Central memory CD8-positive, alpha-beta T cell (primary cell): ENCODE measurements around the gene TM4SF4.
"Not testable (repeated sequence)": the region's sequence is repeated elsewhere in the genome, so short reads cannot be mapped to it uniquely, and the experiment has no call there.

Experiments used
- ATAC-seq: fragments of 150-1000 bp; cut with Tn5 transposase; replicated peaks from 2 replicates; pipeline ENCODE4 v1.10.0; 2022; ENCODE audit warnings: mild to moderate bottlenecking, moderate FRiP score, moderate number of reproducible peaks; ENCODE audit not compliant: poor library complexity, severe bottlenecking; ENCODE audit errors: extremely low read depth
- DNase-seq, 2 donors: peaks; one replicate each; pipeline ENCODE4 v3.0.0; 2021; ENCODE audit warnings: low spot score in 2 of 2
- H3K27ac Mint-ChIP-seq: one replicate; pipeline ENCODE4 v1.8.0; 2022; ENCODE audit warnings: low read depth, mild to moderate bottlenecking, moderate library complexity, mixed read lengths
- H3K27me3 Mint-ChIP-seq: one replicate; pipeline ENCODE4 v1.8.0; 2022; ENCODE audit warnings: mixed read lengths
- H3K36me3 Mint-ChIP-seq: one replicate; pipeline ENCODE4 v1.8.0; 2022; ENCODE audit warnings: mild to moderate bottlenecking, moderate library complexity, mixed read lengths; ENCODE audit not compliant: insufficient read depth
- H3K4me1 Mint-ChIP-seq: one replicate; pipeline ENCODE4 v1.8.0; 2022; ENCODE audit warnings: mixed read lengths
- H3K4me3 Mint-ChIP-seq: one replicate; pipeline ENCODE4 v1.8.0; 2022; ENCODE audit warnings: mild to moderate bottlenecking, moderate library complexity, mixed read lengths
- H3K9me3 Mint-ChIP-seq: one replicate; pipeline ENCODE4 v1.8.0; 2022; ENCODE audit warnings: mixed read lengths

Gene TM4SF4

DNA sequence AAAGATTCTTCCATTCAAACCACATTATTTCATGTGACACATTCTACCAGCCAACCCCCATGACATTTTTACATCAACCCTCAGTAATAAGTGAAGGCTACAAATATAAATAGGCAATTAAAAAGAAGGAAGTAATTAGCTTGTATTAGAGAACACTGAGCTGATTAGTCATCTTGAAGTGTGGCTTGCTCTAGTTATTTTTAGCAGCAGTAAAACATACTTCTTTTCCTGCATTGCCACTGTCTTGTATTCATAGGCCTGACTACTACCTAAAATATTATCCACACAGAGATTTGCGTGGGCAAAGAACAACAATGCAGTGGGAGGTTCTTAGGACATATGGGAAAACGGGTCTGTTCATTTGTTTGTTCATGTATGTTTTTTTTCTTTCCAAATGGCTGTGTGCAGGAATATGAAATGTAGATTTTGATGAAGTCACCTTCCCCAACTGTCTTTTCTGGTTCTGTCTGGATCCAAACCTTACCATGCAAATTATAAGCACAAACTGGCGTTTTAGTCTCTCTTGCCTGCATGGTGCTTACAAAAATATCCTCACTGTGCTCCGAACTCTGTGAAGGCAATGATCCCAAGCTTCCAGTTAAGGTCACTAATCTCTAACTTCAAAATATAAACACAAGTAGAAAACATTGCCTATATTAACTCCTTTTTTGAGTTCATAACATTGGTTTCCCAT is 31.5 kb upstream of the TM4SF4 start:
- H3K4me3 Mint-ChIP-seq = no peak overlapping the region
- no peaks in the 10 kb centered on the region for H3K4me1 Mint-ChIP-seq
- H3K36me3 Mint-ChIP-seq = no peaks in the 10 kb centered on the region
- DNase-seq (no peak), ATAC-seq (no peak)
- peaks cover 19% of the 10 kb centered on the region for H3K27me3 Mint-ChIP-seq
- H3K27ac Mint-ChIP-seq = no peak overlapping the region
- H3K9me3 Mint-ChIP-seq = no peaks in the 10 kb centered on the region

DNA sequence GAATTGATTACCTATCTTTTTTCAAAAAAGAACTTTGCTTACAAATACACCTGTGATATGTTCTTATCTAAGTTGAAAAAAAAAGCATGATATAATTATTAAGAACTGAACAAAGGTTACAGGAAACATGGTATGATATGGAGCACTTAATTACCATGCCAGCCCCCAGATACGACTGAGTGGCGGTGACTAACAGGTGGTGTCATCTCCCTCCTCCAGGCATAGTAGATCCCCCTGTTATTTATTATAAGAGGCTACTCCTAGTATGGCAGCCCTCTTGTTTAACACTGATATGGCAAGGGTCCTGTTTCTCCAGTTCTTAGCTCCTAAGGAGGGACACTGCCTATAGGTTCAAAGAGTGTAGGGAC is 31.0 kb upstream of the TM4SF4 start:
- ATAC-seq = no peak
- no peaks in the 10 kb centered on the region for H3K4me1 Mint-ChIP-seq
- no peak for DNase-seq
- no peak overlapping the region for H3K27ac Mint-ChIP-seq
- H3K9me3 Mint-ChIP-seq = no peaks in the 10 kb centered on the region
- H3K4me3 Mint-ChIP-seq = no peak overlapping the region
- H3K36me3 Mint-ChIP-seq = no peaks in the 10 kb centered on the region
- peaks cover 19% of the 10 kb centered on the region for H3K27me3 Mint-ChIP-seq

DNA sequence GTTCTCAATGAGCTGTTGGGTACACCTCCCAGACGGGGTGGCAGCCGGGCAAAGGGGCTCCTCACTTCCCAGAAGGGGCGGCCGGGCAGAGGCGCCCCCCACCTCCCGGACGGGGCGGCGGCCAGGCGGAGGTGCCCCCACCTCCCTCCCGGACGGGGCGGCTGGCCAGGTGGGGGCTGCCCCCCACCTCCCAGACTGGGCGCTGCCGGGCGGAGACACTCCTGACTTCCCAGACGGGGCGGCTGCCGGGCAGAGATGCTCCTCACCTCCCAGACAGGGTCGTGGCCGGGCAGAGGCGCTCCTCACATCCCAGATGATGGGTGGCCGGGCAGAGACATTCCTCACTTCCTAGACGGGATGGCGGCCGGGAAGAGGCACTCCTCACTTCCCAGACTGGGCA is 29.6 kb upstream of the TM4SF4 start:
- DNase-seq, H3K27ac Mint-ChIP-seq, H3K4me3 Mint-ChIP-seq, H3K4me1 Mint-ChIP-seq, H3K9me3 Mint-ChIP-seq, ATAC-seq, H3K36me3 Mint-ChIP-seq: not testable (repeated sequence)
- peaks cover 19% of the 10 kb centered on the region for H3K27me3 Mint-ChIP-seq

DNA sequence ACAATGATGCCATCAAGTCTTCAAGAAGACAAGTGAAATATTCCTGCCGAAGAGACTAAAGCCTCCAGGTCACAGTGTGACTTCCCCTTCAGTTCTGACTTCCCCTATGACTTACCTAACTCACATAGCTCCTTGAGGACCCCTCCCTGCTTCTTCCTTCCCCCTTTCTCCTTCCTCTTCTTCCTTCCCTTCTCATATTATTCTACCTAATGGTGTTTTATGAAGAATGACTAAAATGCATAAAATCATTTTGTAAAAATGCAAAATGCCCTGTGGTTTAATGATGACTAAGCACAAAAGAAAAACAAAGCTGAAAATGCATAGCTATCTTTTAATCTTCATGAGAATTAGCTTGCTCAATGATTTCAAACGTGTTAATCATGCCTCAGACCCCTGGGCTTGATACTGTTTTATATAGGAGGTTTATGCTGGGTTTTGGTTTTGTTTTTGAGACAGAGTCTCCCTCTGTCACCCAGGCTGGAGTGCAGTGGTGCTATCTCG is 26.1 kb upstream of the TM4SF4 start:
- H3K4me3 Mint-ChIP-seq = no peak overlapping the region
- no peaks in the 10 kb centered on the region for H3K36me3 Mint-ChIP-seq
- no peaks in the 10 kb centered on the region for H3K9me3 Mint-ChIP-seq
- DNase-seq (no peak), ATAC-seq (no peak)
- H3K27me3 Mint-ChIP-seq = peaks cover 5% of the 10 kb centered on the region
- H3K27ac Mint-ChIP-seq = no peak overlapping the region
- no peaks in the 10 kb centered on the region for H3K4me1 Mint-ChIP-seq

DNA sequence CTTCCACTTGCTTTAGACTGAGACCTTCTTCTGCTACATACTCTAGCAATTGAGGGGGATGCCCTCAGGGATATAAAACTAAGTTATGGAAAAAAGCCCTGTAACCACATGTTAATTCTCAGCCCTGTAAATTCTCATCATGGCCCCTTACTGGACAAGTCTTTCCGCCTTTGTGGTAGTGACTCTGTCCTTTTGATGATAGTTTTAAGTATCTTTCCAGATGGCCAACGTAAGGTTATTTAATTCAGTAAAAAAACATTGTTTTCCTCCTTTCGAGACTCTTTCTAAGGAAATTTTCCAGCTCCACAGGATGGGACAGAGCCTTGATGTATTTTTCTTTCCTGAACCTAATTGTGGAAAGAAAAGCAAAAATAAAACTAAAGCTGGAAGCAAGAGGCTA is 25.3 kb upstream of the TM4SF4 start:
- DNase-seq (no peak), ATAC-seq (no peak)
- Mint-ChIP-seq H3K4me1 (no peaks in the 10 kb centered on the region), H3K9me3 (no peaks in the 10 kb centered on the region), H3K36me3 (no peaks in the 10 kb centered on the region), H3K4me3 (no peak overlapping the region), H3K27ac (no peak overlapping the region), H3K27me3 (no peaks in the 10 kb centered on the region)

DNA sequence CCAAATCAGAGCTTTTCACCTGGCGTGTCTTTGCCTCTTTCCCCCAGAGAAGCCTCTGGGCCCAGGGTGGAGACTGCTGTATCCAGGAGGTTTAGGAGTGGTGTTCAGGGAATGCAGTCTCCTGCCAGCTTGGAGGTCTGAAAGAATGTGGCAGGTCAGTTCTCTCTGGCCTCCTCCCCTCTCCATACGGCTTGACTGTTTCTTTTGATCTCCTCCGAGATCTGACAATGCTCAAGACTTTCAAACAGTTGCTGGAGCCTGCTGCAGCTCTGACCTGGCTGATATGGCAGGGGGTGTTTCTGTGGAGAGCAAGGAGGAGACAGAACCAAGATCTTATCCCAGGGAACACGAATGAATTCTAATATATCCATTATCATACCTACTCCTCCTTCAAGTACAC is 24.7 kb upstream of the TM4SF4 start:
- no peak for ATAC-seq
- Mint-ChIP-seq H3K4me3 (no peak overlapping the region), H3K36me3 (no peaks in the 10 kb centered on the region)

DNA sequence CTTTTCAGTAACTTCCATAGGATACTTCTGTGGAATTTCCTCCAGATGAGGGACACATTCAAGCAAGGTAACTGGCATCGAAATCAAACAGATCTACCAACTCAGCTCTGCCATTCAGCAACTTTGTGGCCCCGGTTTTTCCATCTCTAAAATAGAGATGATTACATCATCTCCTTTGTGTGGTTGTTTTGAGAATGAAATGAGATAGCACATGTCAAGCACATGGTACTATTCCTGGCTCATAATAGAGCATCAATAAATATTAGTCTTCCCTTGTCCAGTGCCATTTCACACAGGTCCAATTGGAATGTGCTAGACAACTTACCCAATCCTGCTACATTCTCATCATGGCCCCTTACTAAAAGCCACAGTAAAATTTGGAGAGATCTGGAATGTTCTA is 24.2 kb upstream of the TM4SF4 start:
- H3K27me3 Mint-ChIP-seq = peaks cover 9% of the 10 kb centered on the region
- H3K36me3 Mint-ChIP-seq = no peaks in the 10 kb centered on the region
- no peak for DNase-seq
- H3K4me1 Mint-ChIP-seq = no peaks in the 10 kb centered on the region
- H3K9me3 Mint-ChIP-seq = no peaks in the 10 kb centered on the region
- H3K27ac Mint-ChIP-seq = no peak overlapping the region
- no peak overlapping the region for H3K4me3 Mint-ChIP-seq
- ATAC-seq = no peak

More for the DNA sequence above, 24.7 kb upstream of the TM4SF4 start:
- Mint-ChIP-seq H3K27me3 (peaks cover 4% of the 10 kb centered on the region), H3K4me1 (no peaks in the 10 kb centered on the region), H3K27ac (no peak overlapping the region), H3K9me3 (no peaks in the 10 kb centered on the region)
- no peak for DNase-seq

DNA sequence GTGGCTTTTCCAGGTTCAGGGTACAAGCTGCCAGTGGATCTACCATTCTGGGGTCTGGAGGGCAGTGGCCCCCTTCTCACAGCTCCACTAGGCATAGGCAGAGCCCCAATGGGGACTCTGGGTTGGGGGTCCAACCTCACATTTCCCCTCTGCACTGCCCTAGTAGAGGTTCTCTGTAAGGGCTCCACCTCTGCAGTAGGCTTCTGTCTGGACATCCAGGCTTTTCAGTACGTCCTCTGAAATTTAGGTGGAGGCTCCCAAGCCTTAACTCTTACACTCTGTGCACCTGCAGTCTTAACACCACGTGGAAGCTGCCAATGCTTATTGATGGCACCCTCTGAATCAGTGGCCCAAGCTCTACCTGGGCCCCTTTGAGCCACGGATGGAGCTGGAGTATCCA is 22.5 kb upstream of the TM4SF4 start:
- no peaks in the 10 kb centered on the region for H3K36me3 Mint-ChIP-seq
- H3K4me3 Mint-ChIP-seq = no peak overlapping the region
- no peaks in the 10 kb centered on the region for H3K4me1 Mint-ChIP-seq
- no peaks in the 10 kb centered on the region for H3K9me3 Mint-ChIP-seq
- no peak for ATAC-seq
- no peak for DNase-seq
- H3K27ac Mint-ChIP-seq = no peak overlapping the region
- peaks cover 21% of the 10 kb centered on the region for H3K27me3 Mint-ChIP-seq

DNA sequence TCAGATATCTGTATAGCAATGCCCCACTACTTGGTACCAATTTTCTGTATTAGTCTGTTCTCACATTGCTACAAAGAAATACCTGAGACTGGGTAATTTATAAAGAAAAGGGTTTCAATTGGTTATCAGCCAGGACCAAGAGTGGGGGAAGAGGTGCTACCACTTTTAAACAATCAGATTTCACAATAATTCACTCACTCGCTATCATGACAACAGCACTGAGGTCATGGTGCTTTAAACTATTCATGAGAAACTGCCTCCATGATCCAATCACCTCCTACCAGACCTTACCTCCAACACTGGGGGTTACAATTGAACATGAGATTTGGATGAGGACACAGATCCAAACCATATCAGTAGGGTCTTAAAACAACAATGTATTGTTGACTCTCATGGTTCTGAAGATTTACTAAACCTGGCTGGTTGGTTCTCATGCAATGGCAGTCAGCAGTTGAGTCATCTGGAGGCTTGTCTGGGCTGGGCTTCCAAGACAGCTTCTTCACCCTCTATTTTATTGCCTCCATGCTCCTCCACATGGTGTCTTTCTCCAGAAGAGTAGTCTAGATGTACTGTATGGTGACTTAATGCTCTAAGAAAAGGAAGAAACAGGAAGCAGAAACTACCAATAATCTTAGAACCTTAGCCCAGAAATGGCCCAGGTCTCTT is 21.2 kb upstream of the TM4SF4 start:
- peaks cover 28% of the 10 kb centered on the region for H3K27me3 Mint-ChIP-seq

DNA sequence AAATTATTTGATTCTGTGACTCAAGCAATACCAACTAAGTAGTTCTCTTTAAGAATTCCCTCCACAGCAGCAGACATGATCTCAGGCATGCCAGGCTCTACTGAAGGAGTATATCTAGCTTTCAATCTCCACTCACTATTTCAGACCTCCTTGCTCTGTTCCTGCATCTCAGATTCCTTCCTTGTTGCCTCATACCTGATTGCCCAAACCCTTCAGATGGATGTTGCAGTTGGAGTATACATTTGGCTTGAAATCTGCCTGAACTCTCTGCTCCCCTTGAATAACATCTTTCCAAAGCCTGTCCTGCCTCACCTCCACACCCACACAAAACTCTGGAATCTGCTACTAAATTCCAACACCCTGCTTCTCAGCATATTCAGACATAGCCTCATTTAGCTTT is 19.8 kb upstream of the TM4SF4 start:
- no peak overlapping the region for H3K27ac Mint-ChIP-seq
- H3K36me3 Mint-ChIP-seq = no peaks in the 10 kb centered on the region
- DNase-seq (no peak), ATAC-seq (no peak)
- H3K4me3 Mint-ChIP-seq = no peak overlapping the region
- no peaks in the 10 kb centered on the region for H3K4me1 Mint-ChIP-seq
- no peaks in the 10 kb centered on the region for H3K9me3 Mint-ChIP-seq
- peaks cover 28% of the 10 kb centered on the region for H3K27me3 Mint-ChIP-seq

More for the DNA sequence above, 21.2 kb upstream of the TM4SF4 start:
- Mint-ChIP-seq H3K36me3 (no peaks in the 10 kb centered on the region), H3K9me3 (no peaks in the 10 kb centered on the region), H3K27ac (no peak overlapping the region), H3K4me1 (no peaks in the 10 kb centered on the region), H3K4me3 (no peak overlapping the region)
- ATAC-seq (no peak), DNase-seq (no peak)

DNA sequence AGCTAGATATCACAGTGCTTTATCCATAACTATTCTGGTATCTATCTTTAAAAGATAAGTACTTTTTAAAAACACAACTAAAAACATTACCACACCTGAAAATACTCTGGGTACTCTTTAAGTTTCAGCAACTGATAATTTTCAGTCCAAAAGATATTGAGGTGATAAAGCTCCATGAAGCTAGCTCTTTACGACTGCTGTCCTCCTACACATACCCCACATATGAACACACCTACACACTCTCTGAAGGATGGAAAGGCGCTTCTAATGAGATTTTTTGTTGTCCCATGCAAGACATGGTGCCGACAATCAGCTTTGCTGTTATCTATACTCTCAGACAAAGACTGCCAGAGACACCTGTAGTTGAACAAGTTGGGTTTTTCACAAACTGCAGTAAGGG is 19.1 kb upstream of the TM4SF4 start:
- no peak overlapping the region for H3K4me3 Mint-ChIP-seq
- no peaks in the 10 kb centered on the region for H3K9me3 Mint-ChIP-seq
- H3K27ac Mint-ChIP-seq = no peak overlapping the region
- peaks cover 28% of the 10 kb centered on the region for H3K27me3 Mint-ChIP-seq
- no peak for DNase-seq
- no peaks in the 10 kb centered on the region for H3K4me1 Mint-ChIP-seq
- no peak for ATAC-seq
- H3K36me3 Mint-ChIP-seq = no peaks in the 10 kb centered on the region

DNA sequence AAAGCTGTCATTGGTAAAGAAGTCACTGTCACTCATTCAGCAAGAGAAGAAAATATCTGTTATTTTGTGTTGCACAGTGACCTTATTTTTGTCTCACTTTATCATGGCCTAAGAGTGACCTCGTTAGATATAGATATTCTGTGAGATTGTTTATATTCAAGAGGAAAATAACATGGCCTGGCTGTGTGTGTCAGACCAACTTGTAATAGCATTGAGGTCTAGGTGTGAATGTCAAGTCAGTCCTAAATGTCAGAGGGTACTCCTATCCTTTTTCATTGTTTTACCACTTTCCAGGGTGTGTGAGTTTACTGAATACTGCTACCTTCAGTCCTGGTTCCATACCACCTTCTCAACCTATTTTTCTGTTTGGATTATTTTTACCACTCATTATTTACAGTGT is 18.5 kb upstream of the TM4SF4 start:
- H3K9me3 Mint-ChIP-seq = no peaks in the 10 kb centered on the region
- no peaks in the 10 kb centered on the region for H3K4me1 Mint-ChIP-seq
- no peaks in the 10 kb centered on the region for H3K36me3 Mint-ChIP-seq
- H3K27ac Mint-ChIP-seq = no peak overlapping the region
- no peak for ATAC-seq
- peaks cover 30% of the 10 kb centered on the region for H3K27me3 Mint-ChIP-seq
- no peak for DNase-seq
- H3K4me3 Mint-ChIP-seq = no peak overlapping the region

DNA sequence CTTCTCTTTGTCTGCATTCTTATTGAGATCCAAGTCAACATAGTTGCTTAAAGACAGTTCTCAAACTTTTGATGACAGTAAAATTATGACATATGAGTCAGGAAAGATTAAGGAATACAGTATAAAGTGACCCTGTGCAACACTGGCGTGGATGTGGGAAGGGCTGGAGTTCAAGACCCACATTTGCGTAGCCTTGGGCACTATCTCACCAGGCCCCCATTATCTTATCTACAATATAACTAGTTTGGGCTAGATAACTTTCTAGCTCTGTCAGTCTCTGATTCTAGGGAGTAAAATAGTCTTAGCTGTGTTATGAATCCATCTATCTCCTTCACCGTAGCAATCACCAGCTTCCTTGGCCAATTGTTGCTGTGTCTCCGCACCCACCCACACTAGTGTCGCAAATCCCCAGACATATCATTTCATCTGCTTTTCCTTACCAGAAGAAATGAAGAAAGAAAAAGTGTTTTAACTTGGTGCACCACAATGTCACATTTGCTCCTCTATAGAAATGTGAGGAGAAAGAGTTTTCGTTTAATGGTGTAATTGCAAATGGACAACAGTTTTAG is 14.9 kb upstream of the TM4SF4 start:
- no peaks in the 10 kb centered on the region for H3K36me3 Mint-ChIP-seq
- H3K27me3 Mint-ChIP-seq = peaks cover 60% of the 10 kb centered on the region
- H3K4me3 Mint-ChIP-seq = no peak overlapping the region
- no peak overlapping the region for H3K27ac Mint-ChIP-seq
- H3K4me1 Mint-ChIP-seq = no peaks in the 10 kb centered on the region
- no peaks in the 10 kb centered on the region for H3K9me3 Mint-ChIP-seq
- DNase-seq (no peak), ATAC-seq (no peak)
